Measurements from ENCODE around the gene MAST2. TPM values are rescaled to one million over a fixed set of nuclear protein-coding genes. Genes with fewer than 3 reads are reported as not detected.

Gene MAST2
- total and polyA plus RNA-seq, 9 of the 15 experiments (the other 6 are each of a cell fraction or from before 2014, with no cell fraction given): 0.73 to 32.0 (median 17.8) TPM

DNA sequence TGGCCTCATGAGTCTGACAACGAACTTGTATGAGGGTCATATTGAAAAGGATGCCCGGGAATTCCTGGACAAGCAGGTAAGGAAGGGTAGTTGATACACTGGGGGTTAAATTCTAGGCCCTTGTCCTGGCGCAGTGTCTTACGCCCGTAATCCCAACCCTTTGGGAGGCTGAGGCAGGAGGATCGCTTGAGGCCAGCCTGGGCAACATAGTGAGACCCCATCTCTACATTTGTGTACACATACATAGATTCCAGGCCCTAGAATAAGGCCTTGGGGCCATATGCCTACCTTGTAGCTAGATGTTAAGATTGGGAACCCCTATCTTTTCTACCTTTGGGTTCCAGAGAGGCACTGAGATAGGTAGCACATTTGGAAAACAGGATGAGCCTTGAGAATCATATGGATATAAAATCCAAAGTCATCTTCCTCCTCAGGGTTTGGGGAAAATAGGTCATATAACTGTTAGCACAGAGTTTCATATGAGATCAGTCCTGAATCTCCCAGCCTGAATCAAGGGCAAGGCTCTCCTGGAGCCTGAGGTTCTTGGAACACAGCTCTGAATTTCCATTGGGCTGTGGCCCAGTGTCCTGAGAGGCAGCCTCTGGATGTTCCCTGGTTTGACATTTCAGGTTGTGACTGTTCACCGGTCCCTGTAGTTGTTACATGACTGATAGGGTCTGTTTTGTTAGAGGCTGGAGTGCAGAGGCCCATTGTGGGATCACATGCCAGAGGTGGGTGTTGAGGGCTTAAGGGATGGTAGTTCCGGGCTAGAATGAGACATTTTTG is 224.6 kb downstream of the MAST2 start:
- Histone ChIP-seq H3K4me3 (no peak overlapping the region), H3K4me2 (ENCODE audit: insufficient read depth, low read length) (no peak overlapping the region), H3K27me3 (ENCODE audit: control insufficient read depth in 2 of 2, insufficient read depth in 2 of 2, low read length in 2 of 2) (no peaks in the 10 kb centered on the region), H3K27ac (ENCODE audit: extremely low read depth, low read depth, low read length) (no peak overlapping the region), H3K4me1 (replicated peaks in 1 of 2; ENCODE audit: control insufficient read depth in 2 of 2, insufficient read depth in 2 of 2, low read length in 2 of 2) (peaks cover 3 to 7% of the 10 kb centered on the region in 2 experiments; a peak in 3 of 5 replicates), H3K36me3 (ENCODE audit: control insufficient read depth, insufficient read depth, low read length) (peaks cover 68% of the 10 kb centered on the region; the same call in 2 of the 3 replicates), H3K9me1 (ENCODE audit: control insufficient read depth, insufficient read depth, low read length) (no peaks in the 10 kb centered on the region), H3K9me3 (replicated peaks; ENCODE audit: control insufficient read depth, insufficient read depth, low read depth, low read length) (no peaks in the 10 kb centered on the region), H4K20me1 (replicated peaks; ENCODE audit: control insufficient read depth, insufficient read depth, low read length) (no peaks in the 10 kb centered on the region), H2AFZ (ENCODE audit: low read depth, low read length) (no peak overlapping the region), H3K79me2 (ENCODE audit: control insufficient read depth, insufficient read depth, low read length) (no peaks in the 10 kb centered on the region), H3K9ac (ENCODE audit: insufficient read depth in 1 of 2, low read depth in 2 of 2, low read length in 2 of 2) (no peak overlapping the region)
- intact Hi-C loops (cut with micrococcal nuclease) (no loop called here), in situ Hi-C loops (cut with MboI) (no loop called here)
- ChIA-PET CTCF (ENCODE audit: low intra/inter-chr PET ratio) (no interaction called here), POLR2A (interaction anchor here (0.6 to 1.0 kb wide), 2 partner anchors 20 to 23 kb away, joined by 3 read pairs; no protein-coding TSS in a partner anchor)
- TF ChIP-seq MYNN (IDR thresholded peaks at IDR 0.05) (no peak), MYNN (CRISPR knock-in tag; IDR thresholded peaks at IDR 0.05) (no peak), ZNF121 (CRISPR knock-in tag; conservative IDR thresholded peaks at IDR 0.05) (peak; percentile 82)
- DNase-seq (ENCODE audit: extremely low read depth in 1 of 4, low spot score in 3 of 4) (no peak), FAIRE-seq (no peak), ATAC-seq (no peak)
- BruUV-seq (replicated peaks): no TSS peak
- WGBS (ENCODE audit: insufficient coverage, low coverage, missing lambda C conversion rate): 96% methylated on average over 8 of the region's 8 CpGs

DNA sequence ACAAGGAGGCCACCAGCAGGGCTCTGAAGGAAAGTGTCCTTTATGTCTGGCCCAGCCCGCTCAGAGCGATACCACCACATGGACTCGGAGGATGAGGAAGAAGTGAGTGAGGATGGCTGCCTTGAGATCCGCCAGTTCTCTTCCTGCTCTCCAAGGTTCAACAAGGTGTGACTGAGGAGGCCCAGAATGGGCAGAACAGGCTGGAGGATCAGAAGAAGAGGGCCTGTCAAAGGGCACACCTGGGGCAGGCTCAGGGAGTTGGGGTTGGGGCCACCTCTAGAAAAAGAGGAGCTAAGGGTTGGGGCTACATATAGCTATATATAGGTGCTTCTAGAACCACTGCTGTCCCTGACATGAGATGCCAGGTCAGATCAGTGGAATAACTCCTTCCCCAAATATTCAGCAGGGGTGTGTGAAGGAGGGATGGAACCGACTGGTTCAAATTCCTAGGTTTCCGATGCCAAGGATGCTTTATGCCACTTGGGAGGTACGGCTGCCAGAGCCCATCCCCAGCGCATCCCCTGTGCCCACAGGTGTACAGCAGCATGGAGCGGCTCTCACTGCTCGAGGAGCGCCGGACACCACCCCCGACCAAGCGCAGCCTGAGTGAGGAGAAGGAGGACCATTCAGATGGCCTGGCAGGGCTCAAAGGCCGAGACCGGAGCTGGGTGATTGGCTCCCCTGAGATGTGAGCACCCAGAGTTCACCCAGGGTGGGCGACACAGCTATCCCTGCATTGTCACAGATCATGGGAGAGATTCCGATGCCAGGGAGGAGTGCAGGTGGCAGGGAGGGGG is 226.9 kb downstream of the MAST2 start:
- ChIA-PET POLR2A (interaction anchor here (0.9 to 1.0 kb wide), 3 partner anchors 9 to 145 kb away, joined by 3 to 4 read pairs (median 3); partner anchors contain the start of gene TSPAN1), CTCF (ENCODE audit: low intra/inter-chr PET ratio) (no interaction called here)
- Histone ChIP-seq H3K9ac (ENCODE audit: insufficient read depth in 1 of 2, low read depth in 2 of 2, low read length in 2 of 2) (no peak overlapping the region), H4K20me1 (replicated peaks; ENCODE audit: control insufficient read depth, insufficient read depth, low read length) (no peaks in the 10 kb centered on the region), H3K27me3 (ENCODE audit: control insufficient read depth in 2 of 2, insufficient read depth in 2 of 2, low read length in 2 of 2) (no peaks in the 10 kb centered on the region), H3K4me2 (ENCODE audit: insufficient read depth, low read length) (no peak overlapping the region), H3K27ac (ENCODE audit: extremely low read depth, low read depth, low read length) (no peak overlapping the region), H2AFZ (ENCODE audit: low read depth, low read length) (no peak overlapping the region), H3K4me3 (no peak overlapping the region), H3K79me2 (ENCODE audit: control insufficient read depth, insufficient read depth, low read length) (no peaks in the 10 kb centered on the region), H3K9me3 (replicated peaks; ENCODE audit: control insufficient read depth, insufficient read depth, low read depth, low read length) (no peaks in the 10 kb centered on the region), H3K4me1 (replicated peaks in 1 of 2; ENCODE audit: control insufficient read depth in 2 of 2, insufficient read depth in 2 of 2, low read length in 2 of 2) (peaks cover 3 to 10% of the 10 kb centered on the region in 2 experiments; a peak in 3 of 5 replicates), H3K9me1 (ENCODE audit: control insufficient read depth, insufficient read depth, low read length) (no peaks in the 10 kb centered on the region), H3K36me3 (ENCODE audit: control insufficient read depth, insufficient read depth, low read length) (peaks cover 56% of the 10 kb centered on the region; the same call in 2 of the 3 replicates)
- TF ChIP-seq CBFA2T3 (IDR thresholded peaks at IDR 0.05) (no peak), RBM22 (IDR thresholded peaks at IDR 0.05; ENCODE audit: low read depth, low read length, poor library complexity, severe bottlenecking) (peak; percentile 41), YBX1 (IDR thresholded peaks at IDR 0.05) (no peak), BRD4 (IDR thresholded peaks at IDR 0.05) (no peak)
- 96% methylated on average over 18 of the region's 18 CpGs for WGBS (ENCODE audit: insufficient coverage, low coverage, missing lambda C conversion rate)
- ATAC-seq (no peak), FAIRE-seq (no peak), DNase-seq (ENCODE audit: extremely low read depth in 1 of 4, low spot score in 3 of 4) (no peak)
- in situ Hi-C loops (cut with MboI): no loop called here
- intact Hi-C loops (cut with micrococcal nuclease): no loop called here
- BruUV-seq (replicated peaks): no TSS peak
